SH-SY5Y (cell line): ENCODE results near the gene INHA.

ENCODE experiments used
- GATA2 ChIP-seq: IDR thresholded peaks from 2 replicates; pipeline ENCODE4 v1.6.1; 2011; ENCODE audit warnings: mild to moderate bottlenecking, low read depth, low read length
- GATA3 ChIP-seq: IDR thresholded peaks from 2 replicates; pipeline ENCODE4 v1.6.1; 2011; ENCODE audit warnings: low read depth, mild to moderate bottlenecking, low read length, moderate library complexity

- TF ChIP-seq GATA2 (no peak), GATA3 (no peak)
These were observed 35.8 kb downstream of the INHA start for GRCh38 chr2:219607931-219608330.
